Stimulated activated naive B cell treated with anti-CD40 and anti-IgM and Interleukin-4, amounts not matched to agents 10 μg/mL and 1 μg/mL and 100 μg/mL, for 72 hours (primary cell): ENCODE data around the gene TP53I11.

Experiments used
- ATAC-seq, 2 donors: fragments of 150-1000 bp; cut with Tn5 transposase; replicated peaks; 2 replicates each; pipeline ENCODE4 v1.10.0; 2021; ENCODE audit warnings: moderate library complexity in 1 of 2
- DNase-seq: peaks from one replicate; pipeline ENCODE4 v3.0.0; 2021
- H3K27ac Mint-ChIP-seq: one replicate; pipeline ENCODE4 v1.8.0; 2022; ENCODE audit warnings: mild to moderate bottlenecking, mixed read lengths
- H3K27me3 Mint-ChIP-seq, 2 donors: one replicate each; pipeline ENCODE4 v1.8.0; 2022; ENCODE audit warnings: mixed read lengths in 2 of 2
- H3K36me3 Mint-ChIP-seq, 2 donors: one replicate each; pipeline ENCODE4 v1.8.0; 2022; ENCODE audit warnings: mixed read lengths in 2 of 2, mild to moderate bottlenecking in 1 of 2
- H3K4me1 Mint-ChIP-seq, 2 donors: one replicate each; pipeline ENCODE4 v1.8.0; 2022; ENCODE audit warnings: mixed read lengths in 2 of 2, mild to moderate bottlenecking in 1 of 2
- H3K4me3 Mint-ChIP-seq, 2 donors: one replicate each; pipeline ENCODE4 v1.8.0; 2022; ENCODE audit warnings: mild to moderate bottlenecking in 2 of 2, mixed read lengths in 2 of 2, moderate library complexity in 1 of 2
- H3K9me3 Mint-ChIP-seq, 2 donors: one replicate each; pipeline ENCODE4 v1.8.0; 2022; ENCODE audit warnings: mixed read lengths in 2 of 2, mild to moderate bottlenecking in 1 of 2

TP53I11 gene

GRCh38 chr11:44944181-44944852, 6.4 kb downstream of the TP53I11 start:
- ATAC-seq: no peak
- H3K36me3 Mint-ChIP-seq: peaks cover 49 to 66% of the 10 kb centered on the region in 2 donors
- no peaks in the 10 kb centered on the region for H3K9me3 Mint-ChIP-seq
- DNase-seq: no peak
- H3K27ac Mint-ChIP-seq: peak overlapping the region; percentile 96
- H3K4me3 Mint-ChIP-seq: peak overlapping the region; percentile 78 to 83
- no peaks in the 10 kb centered on the region for H3K27me3 Mint-ChIP-seq
- H3K4me1 Mint-ChIP-seq: peaks cover 91 to 100% of the 10 kb centered on the region in 2 donors

GRCh38 chr11:44943696-44944095, 7.0 kb downstream of the TP53I11 start:
- no peaks in the 10 kb centered on the region for H3K27me3 Mint-ChIP-seq
- H3K4me3 Mint-ChIP-seq: peak overlapping the region; percentile 78 to 83
- ATAC-seq: peak; percentile 19 to 26
- peaks cover 47 to 66% of the 10 kb centered on the region in 2 donors for H3K36me3 Mint-ChIP-seq
- H3K4me1 Mint-ChIP-seq: peaks cover 86 to 98% of the 10 kb centered on the region in 2 donors
- DNase-seq: no peak
- peak overlapping the region; percentile 96 for H3K27ac Mint-ChIP-seq
- no peaks in the 10 kb centered on the region for H3K9me3 Mint-ChIP-seq

GRCh38 chr11:44943118-44943517, 7.6 kb downstream of the TP53I11 start:
- no peaks in the 10 kb centered on the region for H3K9me3 Mint-ChIP-seq
- ATAC-seq (peak; percentile 96 to 97), DNase-seq (peak; percentile 90)
- no peaks in the 10 kb centered on the region for H3K27me3 Mint-ChIP-seq
- H3K4me1 Mint-ChIP-seq: peaks cover 81 to 92% of the 10 kb centered on the region in 2 donors
- peak overlapping the region; percentile 78 to 83 for H3K4me3 Mint-ChIP-seq
- peaks cover 48 to 67% of the 10 kb centered on the region in 2 donors for H3K36me3 Mint-ChIP-seq
- peak overlapping the region; percentile 96 for H3K27ac Mint-ChIP-seq

- peaks cover 48 to 69% of the 10 kb centered on the region in 2 donors for H3K36me3 Mint-ChIP-seq
- peaks cover 74 to 87% of the 10 kb centered on the region in 2 donors for H3K4me1 Mint-ChIP-seq
- H3K4me3 Mint-ChIP-seq: peak overlapping the region; percentile 78 to 83
- no peaks in the 10 kb centered on the region for H3K27me3 Mint-ChIP-seq
- no peak for DNase-seq
- ATAC-seq: peak in 1 of 2 donors; percentile 8
- peak overlapping the region; percentile 96 for H3K27ac Mint-ChIP-seq
- no peaks in the 10 kb centered on the region for H3K9me3 Mint-ChIP-seq
Observed at GRCh38 chr11:44942029-44942955, 8.4 kb downstream of the TP53I11 start.

GRCh38 chr11:44941259-44942021, 9.2 kb downstream of the TP53I11 start:
- peaks cover 52 to 68% of the 10 kb centered on the region in 2 donors for H3K36me3 Mint-ChIP-seq
- peaks cover 75 to 87% of the 10 kb centered on the region in 2 donors for H3K4me1 Mint-ChIP-seq

GRCh38 chr11:44940835-44941234, 9.8 kb downstream of the TP53I11 start:
- DNase-seq (no peak), ATAC-seq (no peak)
- Mint-ChIP-seq H3K36me3 (peaks cover 49 to 66% of the 10 kb centered on the region in 2 donors), H3K9me3 (no peaks in the 10 kb centered on the region), H3K27ac (peak overlapping the region; percentile 47), H3K4me1 (peaks cover 71 to 83% of the 10 kb centered on the region in 2 donors), H3K27me3 (no peaks in the 10 kb centered on the region), H3K4me3 (no peak overlapping the region)

More at GRCh38 chr11:44941259-44942021, 9.2 kb downstream of the TP53I11 start:
- no peak for ATAC-seq
- H3K9me3 Mint-ChIP-seq: no peaks in the 10 kb centered on the region
- peak overlapping the region; percentile 96 for H3K27ac Mint-ChIP-seq
- peak overlapping the region; percentile 78 to 83 for H3K4me3 Mint-ChIP-seq
- no peaks in the 10 kb centered on the region for H3K27me3 Mint-ChIP-seq
- DNase-seq: no peak

GRCh38 chr11:44940404-44940803, 10.3 kb downstream of the TP53I11 start:
- Mint-ChIP-seq H3K27me3 (no peaks in the 10 kb centered on the region), H3K4me1 (peaks cover 67 to 79% of the 10 kb centered on the region in 2 donors), H3K27ac (peak overlapping the region; percentile 70), H3K9me3 (no peaks in the 10 kb centered on the region), H3K4me3 (no peak overlapping the region), H3K36me3 (peaks cover 47 to 68% of the 10 kb centered on the region in 2 donors)
- no peak for DNase-seq
- no peak for ATAC-seq

GRCh38 chr11:44939673-44940395, 10.8 kb downstream of the TP53I11 start:
- peak overlapping the region in 1 of 2 donors; percentile 3 for H3K4me3 Mint-ChIP-seq
- ATAC-seq (no peak), DNase-seq (no peak)
- no peaks in the 10 kb centered on the region for H3K27me3 Mint-ChIP-seq
- no peaks in the 10 kb centered on the region for H3K9me3 Mint-ChIP-seq
- H3K4me1 Mint-ChIP-seq: peaks cover 62 to 73% of the 10 kb centered on the region in 2 donors
- peaks cover 53 to 70% of the 10 kb centered on the region in 2 donors for H3K36me3 Mint-ChIP-seq
- peak overlapping the region; percentile 70 for H3K27ac Mint-ChIP-seq

- Mint-ChIP-seq H3K27me3 (no peaks in the 10 kb centered on the region), H3K27ac (peak overlapping the region; percentile 38), H3K36me3 (peaks cover 60 to 69% of the 10 kb centered on the region in 2 donors), H3K4me3 (no peak overlapping the region), H3K4me1 (peaks cover 45 to 57% of the 10 kb centered on the region in 2 donors), H3K9me3 (no peaks in the 10 kb centered on the region)
- DNase-seq (no peak), ATAC-seq (no peak)
Observed at GRCh38 chr11:44938066-44938691, 12.5 kb downstream of the TP53I11 start.

GRCh38 chr11:44936951-44937543, 13.6 kb downstream of the TP53I11 start:
- DNase-seq (no peak), ATAC-seq (no peak)
- Mint-ChIP-seq H3K27me3 (no peaks in the 10 kb centered on the region), H3K4me1 (peaks cover 38 to 45% of the 10 kb centered on the region in 2 donors), H3K4me3 (no peak overlapping the region), H3K36me3 (peaks cover 59 to 69% of the 10 kb centered on the region in 2 donors), H3K9me3 (no peaks in the 10 kb centered on the region), H3K27ac (no peak overlapping the region)

GRCh38 chr11:44936525-44936924, 14.2 kb downstream of the TP53I11 start:
- peak; percentile 74 for DNase-seq

GRCh38 chr11:44934735-44935250, 15.9 kb downstream of the TP53I11 start:
- no peaks in the 10 kb centered on the region for H3K27me3 Mint-ChIP-seq
- DNase-seq (no peak), ATAC-seq (no peak)
- no peaks in the 10 kb centered on the region for H3K9me3 Mint-ChIP-seq
- H3K27ac Mint-ChIP-seq: no peak overlapping the region
- H3K36me3 Mint-ChIP-seq: peaks cover 40 to 56% of the 10 kb centered on the region in 2 donors
- no peak overlapping the region for H3K4me3 Mint-ChIP-seq
- peaks cover 20 to 23% of the 10 kb centered on the region in 2 donors for H3K4me1 Mint-ChIP-seq

More at GRCh38 chr11:44936525-44936924, 14.2 kb downstream of the TP53I11 start:
- H3K9me3 Mint-ChIP-seq: no peaks in the 10 kb centered on the region
- peak overlapping the region in 1 of 2 donors; percentile 51 for H3K4me3 Mint-ChIP-seq
- H3K4me1 Mint-ChIP-seq: peaks cover 32 to 40% of the 10 kb centered on the region in 2 donors
- H3K36me3 Mint-ChIP-seq: peaks cover 56 to 65% of the 10 kb centered on the region in 2 donors
- ATAC-seq: peak; percentile 92
- peak overlapping the region; percentile 20 for H3K27ac Mint-ChIP-seq
- H3K27me3 Mint-ChIP-seq: no peaks in the 10 kb centered on the region
